HG02571 (cell line): ENCODE data around the gene PDK3.

Experiments
- ATAC-seq: cut with Tn5 transposase; IDR thresholded peaks from one replicate; pipeline ENCODE4 v1.9.1; 2021; ENCODE audit warnings: mild to moderate bottlenecking, moderate library complexity; ENCODE audit not compliant: unreplicated experiment

The PDK3 gene

DNA sequence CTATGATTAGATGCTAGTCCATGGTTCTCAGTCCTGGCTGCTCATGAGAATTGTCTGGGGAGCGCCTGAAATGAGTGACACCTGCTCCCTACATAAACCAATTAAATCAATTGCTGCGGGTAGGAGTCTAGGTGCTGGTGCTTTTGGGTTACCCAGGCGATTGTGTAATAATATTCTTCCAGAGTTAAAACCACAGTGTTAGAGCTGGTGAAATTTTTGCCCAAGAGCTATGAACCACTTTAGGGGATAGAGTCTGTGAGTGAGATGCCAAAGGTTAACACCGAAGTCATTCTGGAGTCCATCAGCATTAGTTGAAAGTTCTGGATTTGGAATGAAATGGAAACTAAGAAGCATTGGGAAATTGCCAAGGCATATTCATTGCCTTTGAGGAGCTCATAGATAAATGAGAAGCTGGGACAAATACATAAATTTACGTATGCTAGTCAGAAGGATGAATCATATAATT, 15.3 kb downstream of the PDK3 start:
- peak; percentile 23 for ATAC-seq

DNA sequence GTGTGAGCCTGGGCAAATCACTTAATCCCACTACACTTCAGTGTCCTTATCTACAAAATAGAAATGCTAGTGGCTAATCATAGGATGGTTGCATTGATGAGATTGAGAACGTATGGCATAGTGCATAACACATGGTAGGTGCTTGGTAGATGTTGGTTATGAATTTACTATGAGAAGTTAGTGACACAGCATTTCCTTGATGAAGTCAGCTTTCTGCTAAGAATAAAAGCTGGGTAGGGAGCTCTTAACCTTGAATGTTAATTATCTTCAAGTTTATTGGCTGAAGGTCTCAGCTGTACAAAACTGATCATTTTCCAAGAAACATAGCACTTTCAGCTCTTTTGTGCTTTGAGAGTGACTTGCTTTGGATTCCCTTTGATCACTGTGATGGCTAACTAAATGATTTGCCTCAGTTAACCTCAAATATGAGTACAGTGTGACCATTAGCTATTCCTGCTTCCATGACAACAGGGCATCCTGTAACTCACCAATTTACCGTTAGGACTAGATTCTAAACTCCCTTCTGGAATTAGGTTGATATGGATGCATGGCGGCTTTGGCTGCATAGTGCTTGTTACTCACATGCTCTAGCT, 17.8 kb downstream of the PDK3 start:
- no peak for ATAC-seq

DNA sequence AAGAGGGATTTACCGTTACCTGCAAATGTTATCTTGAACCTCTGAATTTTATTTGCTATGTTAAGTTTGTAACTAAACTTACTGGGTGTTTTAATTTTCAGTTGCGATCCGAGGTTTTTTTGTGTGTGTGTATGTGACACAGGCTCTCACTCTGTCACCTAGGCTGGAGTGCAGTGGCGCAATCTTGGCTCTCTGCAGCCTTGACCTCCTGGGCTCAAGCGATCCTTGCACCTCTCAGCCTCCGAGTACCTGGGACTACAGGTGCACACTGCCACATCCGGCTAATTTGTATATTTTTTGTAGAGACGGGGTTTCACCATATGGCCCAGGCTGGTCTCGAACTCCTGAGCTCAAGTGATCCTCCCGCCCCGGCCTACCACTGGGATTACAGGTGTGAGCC, 18.5 kb downstream of the PDK3 start:
- no peak for ATAC-seq

DNA sequence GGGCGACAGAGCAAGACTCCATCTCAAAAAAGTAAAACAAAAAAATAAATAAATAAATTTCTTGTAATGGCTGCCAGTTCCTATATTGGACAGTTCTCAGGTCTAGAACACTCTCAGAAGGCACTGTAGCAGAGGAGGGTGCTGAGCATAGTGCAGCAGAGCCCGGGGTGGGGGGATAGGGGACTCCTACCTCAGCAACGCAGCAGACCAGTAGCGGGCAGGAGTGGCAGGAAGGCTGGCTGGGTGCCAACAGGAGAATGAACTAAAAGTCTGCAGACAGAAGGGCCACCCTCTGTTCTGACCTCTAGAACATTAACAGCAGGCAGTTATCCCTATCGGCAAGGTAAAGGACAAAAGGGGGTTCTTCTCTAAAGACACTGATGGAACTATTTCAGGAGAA, 20.2 kb downstream of the PDK3 start:
- no peak for ATAC-seq

DNA sequence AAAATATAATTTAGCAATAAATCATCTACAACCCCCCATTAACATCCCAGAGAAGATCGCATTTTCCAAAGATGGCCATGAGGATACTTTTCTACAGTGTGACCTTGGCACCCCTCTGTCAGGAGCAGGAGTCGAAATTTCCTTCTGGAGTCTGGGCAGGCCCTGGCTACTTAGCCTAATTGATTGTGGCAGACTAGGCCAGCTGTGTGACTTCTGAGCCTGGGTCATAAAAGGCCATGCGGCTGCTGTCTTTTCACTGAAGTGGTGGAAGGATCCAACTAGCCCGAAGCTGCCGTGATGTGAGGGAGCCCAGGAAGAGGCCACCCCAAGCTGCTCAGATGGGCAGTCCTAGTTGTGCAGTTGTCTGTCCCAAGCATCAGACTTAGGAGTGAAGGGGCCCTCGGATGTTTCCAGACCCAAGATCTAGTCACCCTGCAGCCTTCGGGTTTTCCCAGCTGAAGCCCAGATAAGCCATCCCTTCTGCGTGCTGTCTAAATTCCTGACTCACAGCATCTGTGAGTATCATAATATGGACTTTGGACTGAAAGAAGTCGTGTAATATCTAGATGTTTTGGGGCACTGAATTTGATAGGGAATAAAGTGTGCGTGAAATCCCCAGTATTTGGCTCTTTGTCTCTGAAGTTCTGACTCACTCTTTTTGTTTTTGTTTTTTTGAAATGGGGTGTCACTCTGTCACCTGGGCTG, 21.0 kb downstream of the PDK3 start:
- no peak for ATAC-seq

DNA sequence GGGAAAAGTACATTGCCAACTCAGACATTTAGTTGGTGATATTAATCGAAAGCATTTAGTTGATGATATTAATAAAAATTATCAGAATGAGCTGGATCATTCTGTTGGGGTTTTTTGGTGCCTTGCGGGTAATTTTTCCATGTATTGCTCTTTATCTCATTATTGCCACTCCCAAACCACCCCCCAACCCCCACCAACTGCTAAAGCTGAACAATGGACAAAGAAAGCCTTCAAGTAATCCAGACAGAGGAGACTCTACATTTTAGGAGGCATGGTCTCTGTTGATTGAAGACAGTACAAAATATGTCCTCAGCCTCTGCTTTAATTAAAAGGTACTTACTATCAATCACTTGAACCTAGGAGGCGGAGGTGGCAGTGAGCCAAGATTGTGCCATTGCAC, 22.5 kb downstream of the PDK3 start:
- no peak for ATAC-seq

DNA sequence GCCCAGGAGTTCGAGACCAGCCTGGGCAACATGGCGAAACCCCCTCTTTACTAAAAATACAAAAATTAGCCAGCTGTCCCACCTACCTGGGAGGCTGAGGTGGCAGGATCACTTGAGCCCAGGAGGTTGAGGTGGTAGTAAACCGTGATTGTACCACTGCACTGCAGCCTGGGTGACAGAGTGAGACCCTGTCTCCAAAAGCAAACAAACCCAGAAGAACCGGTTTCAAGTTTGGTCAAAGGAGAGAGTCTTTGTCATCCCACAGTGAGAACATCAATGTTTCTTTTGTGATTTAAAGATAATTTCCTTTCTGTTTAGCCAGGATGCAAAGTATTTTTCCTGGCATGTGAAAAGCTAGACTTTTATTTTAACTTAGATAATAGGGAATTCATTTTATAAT, 26.7 kb downstream of the PDK3 start:
- ATAC-seq = no peak

DNA sequence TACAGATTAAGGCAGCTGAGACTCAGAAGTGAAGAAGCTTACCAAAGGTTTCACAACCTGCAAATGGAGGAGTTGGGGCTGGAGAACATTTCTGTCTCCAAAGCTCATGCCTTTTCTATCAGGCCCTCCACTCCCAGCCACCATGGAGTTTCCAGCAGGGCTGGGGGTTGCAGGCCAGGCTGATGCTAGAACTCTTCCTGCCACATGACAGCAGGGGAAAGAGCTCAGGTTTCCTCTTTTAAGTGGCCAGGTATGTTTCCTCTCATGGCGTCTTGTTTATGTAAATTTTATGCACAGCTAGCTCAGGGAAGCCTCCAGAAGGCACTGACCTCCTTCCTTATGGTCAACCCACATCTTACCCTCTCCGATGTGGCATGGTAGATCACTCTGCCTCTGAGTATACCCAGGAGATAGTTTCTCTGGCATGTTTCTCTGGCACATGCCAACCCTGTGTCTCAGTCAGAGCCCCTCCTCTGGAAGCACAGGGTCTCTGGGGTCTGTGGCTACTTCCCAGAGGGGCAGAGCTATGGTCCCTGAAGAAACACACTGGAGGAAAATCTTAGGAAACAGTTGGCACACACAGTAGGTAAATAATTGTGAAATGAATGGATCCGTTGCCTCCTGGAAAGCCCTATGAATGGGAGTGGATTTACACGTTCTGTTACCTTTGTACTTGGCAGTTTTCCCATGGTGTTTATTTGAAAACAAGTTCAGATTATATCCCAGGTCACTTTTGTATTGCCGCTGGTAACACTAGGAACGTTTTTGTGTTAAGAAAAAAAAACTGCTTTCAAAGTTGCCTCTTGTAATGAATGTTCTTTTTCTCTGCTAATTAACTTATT, 28.9 kb downstream of the PDK3 start:
- ATAC-seq = no peak

DNA sequence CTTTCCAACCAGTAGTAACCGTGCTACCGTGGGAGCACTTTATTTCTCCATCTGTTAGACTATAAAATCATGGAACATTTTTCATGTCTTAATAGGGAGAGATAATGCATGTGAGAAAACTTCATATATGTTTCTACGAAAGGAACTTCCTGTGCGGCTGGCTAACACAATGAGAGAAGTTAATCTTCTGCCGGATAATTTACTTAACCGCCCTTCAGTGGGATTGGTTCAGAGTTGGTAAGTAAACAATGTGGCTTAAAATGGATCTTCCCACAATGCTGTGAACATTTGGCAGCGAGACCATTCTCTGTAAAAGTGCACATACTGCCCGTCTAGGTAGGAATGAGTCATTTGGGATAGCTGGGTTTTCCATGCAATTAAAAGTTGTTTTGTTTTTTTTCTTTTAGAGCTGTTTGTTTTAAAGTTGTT, 29.6 kb downstream of the PDK3 start:
- ATAC-seq = no peak

DNA sequence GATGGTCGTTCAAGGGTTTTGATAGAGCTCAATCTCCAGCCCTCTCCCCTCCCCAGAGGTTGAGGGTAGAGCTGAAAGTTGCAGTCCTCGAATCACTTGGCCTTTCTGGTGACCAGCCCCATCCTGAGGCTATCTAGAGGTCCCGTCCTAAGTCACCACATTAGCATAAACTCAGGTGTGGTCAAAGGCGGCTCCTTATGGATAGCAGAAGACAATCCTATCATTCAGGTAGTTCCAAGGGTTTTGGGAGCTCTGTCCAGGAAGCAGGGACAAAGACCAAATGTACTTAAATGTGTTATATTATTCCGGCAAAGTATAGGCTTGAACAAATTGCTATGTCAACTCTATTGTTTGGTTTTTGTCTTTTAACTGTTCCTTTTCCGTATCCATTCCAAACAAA, 30.6 kb downstream of the PDK3 start:
- ATAC-seq = no peak

DNA sequence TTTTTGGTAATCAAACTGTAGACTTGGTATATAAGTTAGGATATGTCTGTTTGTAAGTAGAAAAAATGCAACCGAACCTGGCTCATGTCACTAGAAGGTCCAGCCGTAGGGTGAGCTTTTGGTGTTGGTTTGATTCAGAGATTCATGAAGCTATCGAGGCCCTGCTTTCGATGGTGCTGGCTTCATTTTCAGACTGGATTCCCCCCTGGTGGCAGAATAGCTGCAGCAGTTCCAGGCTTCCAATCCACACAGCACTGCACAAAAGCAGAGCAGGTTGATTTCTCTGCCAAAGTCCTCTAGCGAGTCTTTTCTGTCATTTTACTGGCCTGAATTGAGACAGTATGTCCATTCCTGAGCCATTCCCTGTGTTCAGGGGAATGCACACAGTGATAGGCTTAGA, 33.1 kb downstream of the PDK3 start:
- no peak for ATAC-seq

DNA sequence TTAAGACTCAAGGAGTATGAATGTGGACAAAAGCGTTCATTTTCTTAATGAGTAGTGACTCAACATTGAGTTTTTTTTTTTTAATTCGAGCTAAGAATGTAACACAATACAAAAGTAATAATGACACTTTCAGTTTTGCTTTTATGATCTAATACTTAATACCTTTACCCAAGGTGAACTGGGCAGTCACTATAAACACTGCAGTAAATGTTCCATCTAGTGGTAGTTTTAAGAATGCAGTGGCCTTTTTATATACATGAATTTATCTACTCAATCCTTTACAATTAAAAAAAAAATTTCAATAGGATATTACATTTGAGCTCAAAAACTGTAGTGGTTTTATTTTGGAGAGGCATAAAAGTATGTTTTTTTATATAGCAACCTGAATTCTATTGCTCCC, 33.9 kb downstream of the PDK3 start:
- no peak for ATAC-seq

DNA sequence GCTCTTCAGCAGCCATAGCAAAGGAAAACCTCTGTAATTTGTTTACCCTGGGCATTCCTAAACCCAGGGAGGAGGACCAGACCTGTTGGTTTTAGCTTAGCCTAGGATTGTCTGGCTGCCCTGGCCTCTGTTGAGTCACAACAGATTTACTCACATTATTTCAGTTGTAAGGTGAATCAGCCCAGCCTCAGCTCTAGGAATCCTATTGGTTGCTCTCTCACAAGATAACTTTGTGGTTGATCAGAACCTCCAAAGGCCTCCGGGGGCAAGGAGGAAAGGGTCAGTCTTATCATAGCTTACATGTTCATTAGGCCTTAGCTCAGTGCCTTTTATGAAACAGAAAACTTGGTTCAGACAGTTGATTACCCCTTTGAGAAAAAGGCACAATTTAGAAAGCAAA, 41.0 kb downstream of the PDK3 start:
- no peak for ATAC-seq

DNA sequence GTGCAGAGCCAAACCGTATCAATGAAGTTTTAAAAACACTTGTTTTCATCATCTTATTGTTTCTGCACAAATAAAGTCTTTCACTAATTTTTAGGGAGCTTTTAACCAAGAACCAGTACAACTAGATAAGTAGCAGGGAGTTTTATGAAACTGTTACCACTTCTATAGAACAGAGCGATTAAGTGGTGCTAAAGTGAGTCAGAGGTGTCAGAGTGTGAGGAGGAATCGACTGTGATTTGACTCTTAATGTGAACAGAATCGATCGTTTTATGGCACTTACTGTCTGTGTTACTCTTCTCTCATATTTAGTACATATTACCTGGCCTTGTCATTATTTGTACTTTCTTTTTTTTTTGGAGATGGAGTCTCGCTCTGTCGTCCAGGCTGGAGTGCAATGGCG, 43.3 kb downstream of the PDK3 start:
- ATAC-seq = no peak

DNA sequence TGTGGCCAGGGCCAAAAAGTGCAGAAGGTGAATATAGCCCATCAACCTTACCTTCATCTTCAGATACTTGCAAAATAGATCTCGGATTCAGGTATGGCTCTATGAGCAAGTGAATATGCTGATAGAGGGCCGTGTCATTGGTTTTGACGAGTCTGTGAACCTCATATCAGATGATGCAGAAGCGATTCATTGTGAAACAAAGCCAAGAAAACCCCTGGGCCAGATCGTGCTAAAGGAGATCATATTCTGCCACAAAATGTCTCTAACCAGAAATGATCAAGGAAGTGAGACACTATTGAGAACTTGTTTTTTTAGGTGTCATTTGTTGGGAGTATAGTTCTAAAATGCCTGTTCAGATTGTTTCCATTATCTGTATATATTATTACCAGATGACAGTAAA, 48.3 kb downstream of the PDK3 start:
- ATAC-seq = peak; percentile 90

DNA sequence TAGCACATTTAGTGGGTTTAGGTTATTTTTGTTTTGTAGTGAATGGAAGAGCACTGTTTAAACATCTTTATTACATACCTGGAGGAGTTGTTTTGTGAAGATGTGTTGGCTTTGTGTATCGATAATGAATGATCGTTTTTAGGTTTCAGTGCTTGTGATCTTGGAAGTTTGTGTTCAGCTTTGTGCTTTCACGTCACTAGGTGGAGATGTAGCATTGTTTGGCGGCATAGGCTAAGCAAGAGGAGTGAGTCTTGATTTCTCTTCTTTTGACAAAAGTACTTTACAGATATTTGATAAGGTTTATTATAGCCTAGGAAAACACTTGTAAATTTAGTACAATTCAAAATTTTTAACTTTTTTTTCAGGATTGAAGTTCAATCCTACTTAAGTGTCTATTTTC, 50.4 kb downstream of the PDK3 start:
- no peak for ATAC-seq

DNA sequence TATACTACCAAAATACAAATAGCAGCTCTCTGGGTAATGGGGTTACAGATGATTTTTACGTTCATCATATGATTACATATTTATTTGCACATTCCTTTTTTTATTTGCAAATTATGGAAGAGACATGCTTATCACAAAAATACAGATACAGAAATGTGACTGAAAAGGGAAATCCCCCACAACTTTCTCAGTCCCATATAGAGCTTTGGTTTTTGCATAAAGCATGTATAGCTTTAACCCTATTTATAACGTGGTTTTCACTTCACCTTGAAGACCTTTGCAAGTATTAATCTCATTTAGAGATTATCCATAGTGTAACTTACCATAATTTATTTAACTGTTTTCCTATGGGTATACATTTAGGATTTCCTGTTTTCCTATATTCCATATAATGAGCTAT, 55.4 kb downstream of the PDK3 start:
- ATAC-seq = no peak

DNA sequence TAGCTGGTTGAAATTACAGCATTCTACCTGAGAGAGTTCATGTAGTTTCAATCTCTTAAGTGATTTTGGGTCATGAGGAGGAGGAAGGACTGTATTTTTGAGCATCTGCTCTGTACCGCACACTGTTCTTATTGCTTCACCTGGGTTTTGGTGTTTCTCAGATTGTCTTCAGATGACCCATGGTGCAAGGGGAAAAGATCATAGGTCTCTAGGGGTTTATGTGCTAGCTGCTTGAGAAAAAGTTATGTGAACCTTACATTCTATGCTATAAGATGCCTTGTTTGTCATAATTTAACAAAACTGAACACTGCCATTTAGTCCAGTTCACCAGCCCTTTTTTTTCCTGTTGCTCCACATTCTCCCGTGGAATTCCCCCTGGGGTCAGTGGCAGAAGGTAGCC, 60.4 kb downstream of the PDK3 start:
- ATAC-seq = no peak

DNA sequence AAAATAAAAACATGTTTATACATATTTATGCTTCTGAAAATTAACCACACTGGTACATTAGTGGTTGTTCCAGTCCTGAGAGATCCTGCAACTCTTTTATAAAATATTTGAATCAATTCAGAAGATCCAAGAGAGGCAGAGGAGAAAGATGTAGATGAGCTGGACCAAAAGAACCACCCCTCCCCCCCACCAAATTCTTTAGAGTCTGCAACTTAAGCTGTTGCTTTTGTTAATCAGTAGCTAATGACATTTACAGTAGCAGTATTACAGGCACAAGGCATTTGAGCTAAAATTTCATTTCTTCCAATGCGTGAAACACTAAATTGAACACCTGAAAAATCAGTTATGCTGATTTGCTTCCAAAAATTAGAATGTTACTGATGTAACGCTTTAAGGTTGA, 61.5 kb downstream of the PDK3 start:
- no peak for ATAC-seq

DNA sequence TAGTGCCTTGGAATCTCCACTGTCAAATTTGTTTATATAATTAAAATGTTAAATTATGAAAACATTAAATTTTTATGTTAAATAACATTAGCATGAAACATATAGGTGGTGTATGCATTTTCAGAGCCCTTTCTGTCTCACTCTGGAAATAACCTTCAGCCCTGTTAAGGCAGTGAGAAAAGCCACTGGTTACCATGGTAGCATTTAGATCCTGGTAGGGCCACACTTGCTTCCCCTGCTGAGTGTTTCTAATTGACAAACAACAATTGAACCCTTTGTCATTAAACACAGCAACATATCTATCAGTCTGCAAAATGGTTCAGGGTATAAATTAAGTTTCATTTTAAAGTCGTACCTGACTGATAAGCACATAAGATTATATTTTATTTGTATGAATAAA, 63.5 kb downstream of the PDK3 start:
- ATAC-seq = no peak

DNA sequence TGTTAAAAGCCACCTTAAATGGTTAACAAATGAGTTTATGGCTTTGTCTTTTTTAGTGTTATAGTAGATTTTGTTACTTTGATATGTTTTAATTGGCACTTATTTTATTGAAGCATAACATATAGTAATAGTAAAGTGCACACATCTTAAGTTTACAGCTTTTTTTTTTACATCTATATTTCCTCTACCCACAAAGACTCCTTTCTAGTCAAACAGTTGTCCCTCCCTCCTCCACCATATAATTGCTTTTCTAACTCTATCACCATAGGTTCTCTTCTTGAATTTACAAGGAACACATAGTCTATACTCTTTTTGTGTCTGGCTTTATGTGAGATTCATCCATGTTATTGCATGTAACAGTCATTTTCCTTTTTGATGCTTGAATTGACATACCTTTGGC, 71.5 kb downstream of the PDK3 start:
- ATAC-seq = no peak

DNA sequence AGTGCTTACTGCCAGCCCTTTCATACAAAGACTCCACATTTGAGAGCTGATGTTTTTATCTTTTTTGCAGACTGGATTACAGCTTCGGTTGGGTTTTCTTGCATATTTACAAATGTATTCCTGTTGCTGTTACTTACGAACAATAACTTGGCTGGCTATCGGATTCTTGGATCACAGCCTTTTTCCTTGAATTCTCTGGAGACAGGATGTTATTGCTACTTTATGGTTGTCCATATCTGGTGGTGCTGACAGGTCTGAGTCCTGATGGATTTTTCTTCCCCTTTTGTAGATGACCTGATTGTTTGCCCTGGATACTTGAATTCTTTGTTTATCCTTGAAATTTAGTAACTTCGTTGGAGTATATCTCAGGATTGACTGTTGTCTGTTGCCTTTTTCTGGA, 77.7 kb downstream of the PDK3 start:
- ATAC-seq = no peak
